Activated CD4-positive, CD25-positive, alpha-beta regulatory T cell treated with anti-CD3 and anti-CD28 coated beads, Interleukin-2, amount 50 U/mL, for 24 hours (primary cell): ENCODE results near the gene NEU4.

Source experiments
- ATAC-seq, 2 donors: fragments of 150-1000 bp; cut with Tn5 transposase; one replicate each; pipeline ENCODE4 v1.10.0; 2021; ENCODE audit warnings: mild to moderate bottlenecking in 1 of 2, moderate library complexity in 1 of 2

NEU4 gene

DNA sequence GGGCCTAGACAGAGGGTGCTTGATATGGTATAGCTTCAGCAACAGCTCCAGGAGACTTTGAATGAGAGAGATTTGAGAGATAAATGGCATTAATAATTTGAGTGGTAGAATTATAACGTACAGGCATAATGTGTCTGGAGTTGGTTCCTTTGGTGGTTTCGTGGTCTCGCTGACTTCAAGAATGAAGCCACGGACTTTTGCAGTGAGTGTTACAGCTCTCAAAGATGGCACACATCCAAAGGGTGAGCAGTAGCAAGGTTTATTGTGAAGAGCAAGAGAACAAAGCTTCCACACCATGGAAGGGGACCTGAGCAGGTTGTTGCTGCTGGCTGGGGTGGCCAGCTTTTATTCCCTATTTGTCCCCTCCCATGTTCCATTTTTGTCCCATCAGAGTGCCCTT is 26.6 kb downstream of the NEU4 start:
- ATAC-seq: no peak

DNA sequence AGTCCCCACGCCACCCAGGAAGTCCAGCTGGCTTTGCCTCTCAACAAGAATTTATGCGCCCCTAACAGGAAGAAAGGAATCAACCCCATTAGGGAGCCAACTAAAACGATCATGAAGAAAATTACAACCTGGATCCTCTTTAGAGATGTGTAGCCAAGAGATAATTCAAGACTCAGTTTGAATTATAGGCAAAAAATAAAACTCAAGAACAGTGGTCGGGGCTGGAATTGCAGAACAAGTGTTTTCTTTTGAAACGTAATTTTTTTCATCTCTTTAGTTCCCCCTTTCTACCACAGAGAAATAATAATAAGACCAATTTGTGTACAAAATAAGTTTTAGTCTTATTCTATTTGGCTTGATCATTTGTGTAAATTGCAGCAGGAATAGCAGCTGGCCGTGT is 27.3 kb downstream of the NEU4 start:
- no peak for ATAC-seq

DNA sequence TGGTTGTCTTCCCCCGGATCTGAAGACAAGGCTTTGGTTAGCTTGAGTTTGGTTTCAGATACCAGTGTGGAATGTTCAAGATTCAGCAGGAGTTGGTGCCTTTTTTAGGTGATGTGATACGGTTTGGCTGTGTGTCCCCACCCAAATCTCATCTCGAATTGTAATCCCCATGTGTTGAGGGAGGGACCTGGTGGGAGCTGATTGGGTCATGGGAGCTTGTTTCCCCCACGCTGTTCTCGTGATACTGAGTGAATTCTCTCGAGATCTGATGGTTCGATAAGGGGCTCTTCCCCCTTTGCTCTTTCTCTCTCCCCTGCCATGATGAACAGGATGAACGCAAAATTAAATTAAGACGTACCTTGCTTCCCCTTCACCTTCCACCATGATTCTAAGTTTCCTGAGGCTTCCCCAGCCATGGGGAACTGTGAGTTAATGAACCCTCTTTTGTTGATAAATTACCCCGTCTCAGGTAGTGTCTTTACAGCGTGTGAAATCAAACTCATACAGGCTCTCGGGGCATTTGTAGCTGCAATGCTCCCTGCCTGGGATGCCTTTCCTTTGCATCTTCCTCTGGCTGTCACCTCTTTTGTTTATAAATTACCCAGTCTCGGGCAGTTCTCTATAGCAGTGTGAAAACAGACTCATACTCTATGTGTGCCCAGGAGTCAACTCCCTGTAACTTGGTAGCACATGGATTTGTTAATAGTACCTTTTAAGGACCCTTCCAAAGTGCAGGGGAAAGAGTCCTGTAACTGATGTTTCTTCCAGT is 28.4 kb downstream of the NEU4 start:
- no peak for ATAC-seq

DNA sequence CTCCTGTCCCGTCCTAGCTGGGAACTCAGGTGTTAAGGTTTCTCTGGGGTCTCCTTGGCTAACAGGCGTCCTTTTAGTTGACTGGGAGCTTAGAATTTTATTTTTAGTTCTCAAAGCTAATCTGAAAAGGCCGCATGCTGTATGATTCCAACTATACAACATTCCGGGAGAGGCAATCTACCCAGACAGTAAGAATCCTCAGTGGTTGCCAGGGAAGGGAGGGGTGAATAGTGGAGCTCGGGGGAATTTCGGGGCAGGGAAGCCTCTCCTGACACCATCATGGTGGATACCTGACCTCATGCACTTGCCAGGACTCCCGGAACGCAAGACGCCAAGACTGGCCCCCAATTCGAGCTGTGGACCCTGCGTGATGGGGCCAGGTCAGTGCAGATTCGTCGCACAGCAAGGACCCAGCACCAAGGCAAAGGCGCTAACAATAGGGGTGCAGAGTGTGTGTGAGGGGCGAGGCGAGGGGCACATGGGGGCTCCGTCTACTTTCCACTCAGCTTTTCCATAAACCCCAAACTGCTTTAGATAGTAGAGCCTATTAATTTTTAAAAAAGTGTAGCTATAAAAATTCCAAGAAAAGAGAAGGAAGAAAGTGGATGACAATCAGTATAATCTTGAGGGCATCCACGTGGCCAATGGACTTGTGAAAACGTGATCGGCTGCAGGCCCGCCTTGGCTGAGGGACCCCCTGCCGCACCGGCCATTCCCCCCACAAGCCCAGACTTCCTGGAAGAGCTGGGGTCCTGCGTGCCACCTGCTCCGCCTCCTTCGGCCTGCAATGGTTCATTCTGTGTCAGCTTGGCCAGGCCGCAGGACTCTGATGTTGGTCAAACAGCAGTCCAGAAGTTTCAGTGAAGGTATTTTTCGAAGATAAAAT is 32.4 kb downstream of the NEU4 start:
- no peak for ATAC-seq

DNA sequence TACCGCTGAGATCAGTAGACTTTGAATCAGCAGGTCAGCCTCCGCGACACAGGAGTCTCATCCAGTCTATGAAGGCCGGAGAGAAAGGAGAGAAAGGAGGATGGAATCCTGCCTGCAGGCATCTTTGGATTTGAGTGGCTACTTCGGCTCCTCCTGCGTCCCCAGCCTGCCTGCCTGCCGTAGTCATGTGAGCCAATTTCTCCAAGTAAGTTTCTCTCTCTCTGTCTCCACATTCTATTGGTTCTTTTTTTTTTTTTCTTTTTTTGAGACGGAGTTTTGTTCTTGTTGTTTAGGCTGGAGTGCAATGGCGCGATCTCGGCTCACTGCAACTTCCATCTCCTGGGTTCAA is 33.0 kb downstream of the NEU4 start:
- ATAC-seq: no peak

DNA sequence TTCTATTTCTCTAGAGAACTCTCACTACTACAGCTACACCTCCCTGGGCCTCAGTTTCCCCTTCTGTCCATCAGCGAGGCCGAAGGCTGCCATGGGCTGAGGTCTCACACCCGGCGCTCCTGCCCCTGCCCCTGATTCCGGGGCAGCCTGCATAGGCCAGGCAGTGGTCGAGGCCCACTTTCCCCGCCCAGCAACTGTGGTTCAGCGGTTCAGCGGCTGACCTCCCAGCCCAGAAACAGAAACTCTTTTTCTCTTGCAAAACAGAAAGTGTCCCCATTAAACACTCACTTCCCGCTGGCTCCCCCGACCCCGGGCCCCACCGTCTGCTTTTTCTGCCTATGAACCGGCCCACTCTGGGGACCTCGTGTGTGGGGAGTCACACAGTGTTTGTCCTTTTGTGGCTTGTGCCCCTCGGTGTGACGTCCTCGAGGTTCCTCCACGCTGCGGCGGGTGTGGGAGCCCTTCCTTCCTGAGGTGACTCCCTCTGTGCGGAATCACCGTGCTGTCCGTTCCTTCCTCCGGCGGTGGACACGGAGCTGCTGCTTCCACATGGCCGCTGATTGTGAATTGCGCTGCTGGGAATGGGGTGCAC is 33.7 kb downstream of the NEU4 start:
- ATAC-seq: peak; percentile 13 to 31

DNA sequence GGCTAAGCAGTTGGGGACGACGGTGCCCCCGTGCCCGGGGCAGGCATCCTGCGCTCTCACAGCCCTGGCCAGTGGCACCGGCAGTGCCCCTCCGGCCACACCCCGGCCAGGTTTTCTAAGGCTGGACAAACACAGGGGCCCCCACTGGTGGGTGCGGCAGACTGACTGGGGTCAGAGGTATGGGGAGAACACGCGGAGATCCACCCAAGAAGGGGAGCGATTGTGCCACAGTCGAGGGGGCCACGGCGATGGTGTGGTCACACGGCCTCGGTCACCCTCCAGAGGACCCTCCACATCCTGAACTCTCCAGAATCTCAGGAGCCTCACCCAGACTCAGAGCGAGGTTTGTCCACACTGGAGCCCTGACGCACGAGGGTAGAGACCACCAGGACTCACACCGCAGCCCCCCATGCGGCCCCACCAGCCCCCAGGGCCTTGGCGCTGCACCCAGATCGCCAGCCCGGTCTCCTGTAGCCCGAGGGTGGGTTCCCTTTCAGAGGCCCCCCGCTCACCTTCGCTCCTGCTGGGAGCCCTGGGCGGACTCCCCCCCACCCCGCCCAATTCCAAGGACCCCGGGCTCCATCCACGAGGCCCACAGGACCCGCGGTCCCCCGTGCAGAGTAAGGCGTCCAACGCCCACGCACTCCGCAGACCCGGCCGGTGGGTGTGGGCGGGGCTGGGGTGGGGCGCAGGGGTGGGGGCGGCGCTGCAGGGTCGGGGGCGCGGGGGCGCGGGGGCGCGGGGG is 34.5 kb downstream of the NEU4 start:
- no peak for ATAC-seq

DNA sequence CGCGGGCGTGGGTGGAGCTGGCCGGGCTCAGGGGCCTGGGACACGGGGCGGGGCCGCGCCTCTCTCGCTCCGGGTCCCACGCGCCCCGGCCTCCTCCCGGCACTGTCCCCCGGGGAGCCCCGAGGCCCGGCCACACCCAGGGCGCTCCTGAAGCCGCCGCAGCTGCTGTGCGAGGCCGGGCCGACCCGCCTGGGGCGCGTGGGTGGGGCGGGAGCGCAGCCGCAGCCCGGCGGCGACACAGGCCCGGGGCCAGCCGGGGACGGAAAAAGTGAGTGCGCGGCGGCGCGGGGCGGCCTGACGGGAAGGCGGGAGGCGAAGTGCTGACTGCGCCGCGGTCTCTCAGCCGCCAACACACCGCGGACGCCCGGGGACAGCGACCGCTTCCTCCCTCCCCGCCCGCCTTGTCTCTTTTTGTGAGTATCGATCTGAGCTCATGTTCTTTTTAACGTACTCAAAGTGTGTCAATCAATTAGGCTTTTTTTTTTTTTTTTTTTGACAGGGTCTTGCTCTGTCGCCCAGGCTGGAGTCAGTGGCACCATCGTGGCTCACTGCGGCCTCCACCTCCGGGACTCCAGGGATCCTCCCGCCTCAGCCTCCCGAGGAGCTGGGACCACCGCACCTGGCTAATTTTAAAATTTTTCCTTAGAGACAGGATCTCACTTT is 35.2 kb downstream of the NEU4 start:
- ATAC-seq: peak; percentile 83 to 85

DNA sequence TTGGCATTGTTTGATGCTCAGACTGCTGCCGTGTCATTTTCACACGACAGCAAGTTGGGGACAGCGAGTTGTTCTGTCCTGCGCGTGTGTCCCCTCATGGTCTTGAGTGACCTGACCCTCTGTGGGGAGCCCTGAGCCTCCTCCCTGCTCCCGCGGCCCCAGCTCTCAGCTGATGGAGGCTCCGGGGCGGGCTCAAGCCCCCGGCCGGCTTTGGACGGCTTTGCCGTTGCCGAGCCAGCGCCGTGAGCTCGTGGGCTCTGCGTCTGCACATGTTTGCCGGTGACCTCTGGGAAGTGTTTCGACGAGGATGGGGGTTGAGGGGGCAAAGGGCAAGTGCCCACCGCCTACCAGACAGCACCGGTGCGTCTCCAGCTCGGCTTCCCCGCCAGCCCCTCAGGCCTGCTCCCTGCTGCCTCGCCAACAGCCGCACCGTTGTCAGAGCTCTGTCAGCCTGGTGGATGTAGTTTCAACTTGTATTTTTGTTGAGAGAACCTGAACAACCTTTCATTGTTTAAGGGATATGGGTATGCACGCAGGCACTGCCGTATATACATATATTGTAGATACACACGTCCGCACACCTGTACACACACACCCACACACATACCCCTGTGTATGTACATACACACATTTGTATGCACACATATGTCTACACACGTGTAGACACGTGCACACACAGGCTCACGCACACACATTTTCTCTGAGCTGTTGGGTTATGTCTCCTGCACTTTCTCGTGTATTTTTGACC is 36.0 kb downstream of the NEU4 start:
- no peak for ATAC-seq

DNA sequence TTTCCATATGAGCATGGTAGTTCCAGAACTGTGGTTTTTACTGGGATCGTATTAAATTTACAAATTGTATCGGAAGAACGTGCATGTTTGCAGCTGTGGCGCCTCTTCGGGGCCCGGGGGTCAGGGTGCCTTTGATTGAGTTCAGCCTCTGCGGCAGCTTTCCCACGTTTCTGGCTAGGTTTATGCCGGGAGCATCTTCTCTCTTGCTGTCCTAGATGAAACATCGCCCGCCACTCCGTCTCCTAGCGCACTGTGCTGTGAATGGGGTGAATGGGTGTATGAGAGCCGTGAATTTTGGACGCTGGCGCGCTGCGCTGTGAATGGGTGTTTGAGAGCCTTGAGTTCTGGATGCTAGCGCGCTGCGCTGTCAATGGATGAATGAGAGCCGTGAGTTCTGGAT is 37.4 kb downstream of the NEU4 start:
- ATAC-seq: no peak

DNA sequence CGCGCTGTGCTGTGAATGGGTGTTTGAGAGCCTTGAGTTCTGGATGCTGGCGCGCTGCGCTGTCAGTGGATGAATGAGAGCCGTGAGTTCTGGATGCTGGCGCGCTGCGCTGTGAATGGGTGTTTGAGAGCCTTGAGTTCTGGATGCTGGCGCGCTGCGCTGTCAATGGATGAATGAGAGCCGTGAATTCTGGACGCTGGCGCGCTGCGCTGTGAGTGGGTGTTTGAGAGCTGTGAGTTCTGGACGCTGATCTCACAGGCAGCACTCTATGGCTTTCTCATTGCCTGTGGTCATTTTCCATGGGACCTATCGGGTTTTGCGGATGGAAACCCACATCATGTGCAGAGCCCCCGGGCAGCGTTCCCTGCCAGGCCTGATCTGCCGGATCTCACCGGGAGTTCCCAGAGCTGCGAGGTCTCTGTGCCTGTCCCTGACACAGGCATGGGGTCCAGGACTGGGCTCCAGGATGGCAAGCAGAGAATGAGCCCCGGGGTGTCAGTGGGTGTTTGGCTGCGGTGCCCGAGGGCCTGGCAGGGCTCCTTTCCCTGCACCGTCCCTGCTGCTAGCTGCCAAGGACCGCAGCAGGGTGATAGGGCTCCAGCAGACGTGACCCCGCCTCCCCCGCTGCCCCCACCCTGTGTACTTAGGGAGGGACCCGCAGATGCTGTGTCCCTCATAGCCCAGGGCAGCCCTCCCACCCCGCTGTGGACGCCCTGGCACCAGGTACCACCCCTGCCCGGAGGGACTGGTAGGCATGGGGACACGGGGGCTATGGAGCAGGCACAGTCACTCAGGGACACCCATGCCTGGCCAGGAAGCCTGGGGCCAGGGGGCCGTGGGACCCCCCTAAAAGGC is 40.0 kb downstream of the NEU4 start:
- ATAC-seq: no peak

DNA sequence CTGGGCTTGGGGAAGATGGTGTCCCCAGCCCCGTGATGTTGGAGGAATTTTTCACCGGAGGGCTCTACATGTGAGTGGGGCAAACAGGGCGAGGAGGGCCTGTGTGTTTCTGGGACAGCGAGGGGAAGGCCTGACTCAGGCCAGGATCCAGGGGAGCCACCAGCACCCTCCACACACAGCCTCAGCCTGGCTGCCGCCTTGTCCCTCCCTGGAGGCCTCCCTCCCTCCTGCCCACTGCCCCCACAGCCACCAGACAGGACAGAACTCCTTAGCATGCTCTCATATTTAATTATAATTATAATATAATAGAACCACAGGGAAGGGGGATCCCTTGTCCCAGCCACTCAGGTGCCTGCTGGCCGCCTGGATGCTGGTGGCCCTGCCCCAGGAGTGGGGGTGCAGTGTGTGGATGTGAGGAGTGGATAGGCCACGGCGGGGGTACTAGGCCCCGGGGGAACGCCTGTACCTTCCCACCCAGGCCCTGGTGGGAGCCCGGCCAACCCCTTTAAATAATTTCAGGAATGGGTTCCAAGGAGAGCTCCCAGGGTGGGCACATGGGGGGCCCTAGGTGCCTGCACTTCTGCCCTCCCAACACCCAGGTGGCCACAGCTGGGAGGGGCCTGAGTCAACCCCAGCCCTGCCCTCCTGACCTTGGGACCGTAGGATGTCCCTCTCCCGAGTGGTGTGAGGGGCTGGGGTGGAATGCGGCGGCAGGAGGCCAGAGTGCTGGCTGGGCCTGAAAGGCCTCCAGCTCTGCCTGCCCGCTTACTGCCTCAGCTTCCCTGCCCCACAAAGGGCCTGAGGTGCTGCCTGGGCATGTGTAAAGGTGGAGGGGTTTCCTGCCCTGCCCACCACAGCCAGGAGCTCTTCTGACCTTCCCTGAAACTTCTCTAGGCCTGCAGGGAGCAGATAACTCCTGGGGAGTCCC is 40.9 kb downstream of the NEU4 start:
- ATAC-seq: no peak

DNA sequence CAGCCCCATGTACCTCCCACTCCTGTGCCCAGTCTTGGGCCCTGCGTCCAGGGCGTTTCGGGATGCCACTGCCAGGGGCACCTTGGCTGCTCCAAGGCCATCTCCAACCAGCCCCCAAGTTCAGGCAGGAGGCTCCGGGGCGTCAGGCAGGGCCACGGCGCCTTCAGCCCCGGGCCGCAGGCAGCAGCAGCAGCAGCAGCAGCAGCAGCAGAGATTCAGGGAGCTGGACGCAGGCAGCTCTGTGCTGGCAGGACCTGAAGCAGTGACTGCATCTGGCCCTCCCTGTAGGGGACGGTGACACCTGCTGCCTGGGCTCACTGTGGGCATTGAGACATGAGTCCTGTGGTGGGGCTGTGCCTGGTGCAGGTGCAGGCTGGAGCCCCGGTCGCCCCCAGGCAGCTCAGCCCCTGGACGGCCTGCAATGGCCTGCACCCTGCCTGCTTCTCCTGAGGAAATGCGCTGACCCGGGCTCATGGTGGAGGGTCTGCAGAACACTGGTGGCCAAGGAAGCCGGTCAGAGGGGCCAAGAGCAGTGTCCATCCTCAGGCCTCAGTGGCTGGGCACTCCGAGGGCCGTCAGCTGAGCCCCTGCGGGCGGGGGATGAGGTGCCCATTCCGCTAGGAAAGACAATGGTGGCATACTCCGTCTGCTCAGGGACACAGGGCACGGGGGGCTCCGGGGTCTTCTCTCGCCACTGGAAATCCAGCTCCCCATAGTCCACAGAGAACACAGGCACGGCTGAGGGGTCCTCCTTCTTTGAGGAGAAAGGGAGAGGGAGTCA is 41.7 kb downstream of the NEU4 start:
- no peak for ATAC-seq

DNA sequence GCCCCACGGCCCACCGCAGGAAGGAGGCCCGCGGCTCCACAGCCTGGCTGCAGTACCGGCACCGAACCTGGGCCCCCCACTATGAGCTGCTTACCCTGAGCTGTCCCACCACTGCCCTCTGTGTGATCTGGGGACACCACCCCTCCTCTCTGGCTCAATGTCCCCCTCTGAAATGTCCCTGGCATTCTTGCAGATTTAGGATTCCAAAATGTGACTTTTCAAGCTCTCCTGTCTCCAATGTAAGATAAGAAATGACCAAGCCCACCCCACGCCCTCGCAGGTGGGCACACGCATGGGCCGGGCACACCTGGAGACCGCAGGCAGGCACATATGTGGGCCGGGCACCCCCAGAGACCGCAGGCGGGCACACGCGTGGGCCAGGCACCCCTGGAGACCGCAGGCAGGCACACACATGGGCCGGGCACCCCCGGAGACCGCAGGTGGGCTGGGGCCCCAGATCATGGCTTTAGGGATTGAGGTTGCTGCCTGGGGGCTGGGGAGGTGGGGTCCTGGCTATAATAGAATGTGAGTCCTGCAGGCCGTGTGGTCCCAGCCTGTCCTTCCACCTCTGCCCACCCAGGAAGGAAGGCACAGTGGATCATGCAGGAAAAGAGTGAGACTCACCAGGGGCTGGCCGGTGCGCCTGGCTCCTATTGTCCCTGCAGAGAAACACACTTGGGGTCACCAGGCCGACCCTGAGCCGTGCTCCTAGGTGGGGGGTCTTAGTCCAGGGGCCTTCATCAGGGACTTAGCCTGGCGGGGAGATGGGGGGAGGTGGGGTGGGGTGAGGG is 42.5 kb downstream of the NEU4 start:
- ATAC-seq: no peak

DNA sequence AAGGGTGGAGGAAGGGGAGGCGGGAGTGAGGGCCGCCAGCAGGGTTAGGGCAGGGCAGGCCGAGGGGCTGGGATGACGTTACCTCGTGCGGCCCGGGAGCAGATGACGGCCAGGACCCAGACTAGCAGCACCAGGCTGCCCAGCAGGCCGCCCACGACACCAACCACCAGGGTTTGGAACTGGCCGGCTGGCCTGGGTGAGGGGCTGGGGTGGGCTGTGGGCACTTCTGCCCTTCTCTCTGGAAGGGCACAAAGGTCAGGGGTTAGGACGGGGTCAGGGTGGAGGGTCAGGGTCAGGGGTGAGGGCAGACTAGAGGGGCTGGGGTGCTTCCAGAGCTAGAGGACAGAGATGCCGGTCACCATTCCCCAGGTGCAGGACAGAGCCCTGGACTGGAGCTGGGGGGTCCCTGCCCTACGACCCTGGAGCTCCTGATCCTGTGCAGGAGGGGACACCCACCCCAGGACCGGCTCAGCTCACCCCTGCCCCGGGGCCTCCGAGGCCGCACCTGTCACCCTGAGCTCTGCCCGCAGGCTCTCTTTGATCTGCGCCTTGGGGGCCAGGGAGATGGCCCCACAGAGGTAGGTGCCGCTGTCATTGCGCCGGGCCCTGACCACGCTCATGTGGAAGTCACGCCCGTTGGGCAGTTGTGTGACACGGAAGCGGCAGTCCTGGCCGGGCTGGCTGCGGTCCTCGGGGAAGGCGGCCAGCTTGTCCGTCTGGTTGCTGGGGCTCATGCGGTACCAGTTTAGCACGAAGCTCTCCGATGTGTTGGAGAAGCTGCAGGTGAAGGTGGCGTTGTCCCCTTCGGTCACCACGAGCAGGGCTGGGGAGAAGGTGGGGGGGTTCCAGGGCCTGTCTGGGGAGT is 43.4 kb downstream of the NEU4 start:
- ATAC-seq: no peak

DNA sequence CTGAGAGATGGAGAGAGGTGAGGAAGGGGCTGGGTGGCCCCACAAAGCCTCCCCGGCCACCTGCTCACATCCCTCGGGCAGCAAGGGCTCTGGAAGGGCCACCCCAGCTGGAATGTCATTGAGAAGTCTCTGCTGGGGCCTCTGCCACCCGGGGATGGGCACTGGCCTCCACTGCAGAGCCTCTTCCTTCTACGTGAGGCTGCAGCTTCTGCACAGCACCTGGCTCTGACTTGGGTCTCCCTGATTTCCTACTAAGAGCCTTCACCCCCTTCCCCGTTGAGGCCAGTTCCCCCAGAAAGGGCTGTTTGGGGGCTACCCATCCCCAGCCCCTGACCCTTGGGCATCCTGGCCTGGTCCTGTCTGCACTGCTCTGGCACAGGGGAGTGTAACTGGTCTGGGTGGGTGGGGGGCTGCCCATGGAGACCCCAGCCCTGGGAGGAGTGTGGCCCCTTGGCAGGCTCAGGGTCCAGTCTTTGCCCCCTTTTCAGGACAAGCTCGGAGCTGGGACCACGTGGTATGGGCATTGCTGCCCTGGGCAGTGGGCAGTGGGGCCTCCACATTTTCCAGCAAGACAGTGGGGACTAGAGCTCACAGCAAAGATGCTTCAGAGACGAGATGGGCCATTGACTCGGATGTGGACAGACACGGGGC is 44.1 kb downstream of the NEU4 start:
- ATAC-seq: no peak
